HG03439 (cell line): ENCODE data around the gene GPLD1.
"Not testable (repeated sequence)": the region's sequence is repeated elsewhere in the genome, so short reads cannot be mapped to it uniquely, and the experiment has no call there.

ENCODE experiments used
- ATAC-seq: cut with Tn5 transposase; IDR thresholded peaks from one replicate; pipeline ENCODE4 v1.9.1; 2021; ENCODE audit warnings: mild to moderate bottlenecking, moderate library complexity; ENCODE audit not compliant: unreplicated experiment

The GPLD1 gene

GRCh38 chr6:24425091-24425490 is 64.3 kb downstream of the GPLD1 start:
- ATAC-seq = no peak

DNA sequence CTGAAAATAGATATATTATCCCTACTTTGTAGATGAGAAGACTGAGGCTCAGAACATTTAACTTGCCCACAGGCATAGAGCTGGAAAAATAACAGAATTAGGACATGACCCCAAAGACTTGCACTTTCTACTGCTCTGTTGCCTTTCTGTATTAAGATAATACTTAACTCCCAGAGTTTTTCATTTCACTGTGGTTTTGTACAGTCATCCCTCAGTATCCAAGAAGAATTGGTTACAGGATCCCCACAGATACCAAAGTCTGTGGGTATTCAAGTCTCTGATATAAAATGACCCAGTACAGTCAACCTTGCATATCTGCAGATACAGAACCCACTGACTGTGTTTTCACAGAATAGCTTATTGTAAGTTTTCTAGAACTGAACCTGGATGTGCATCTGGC is 69.9 kb downstream of the GPLD1 start:
- no peak for ATAC-seq

DNA sequence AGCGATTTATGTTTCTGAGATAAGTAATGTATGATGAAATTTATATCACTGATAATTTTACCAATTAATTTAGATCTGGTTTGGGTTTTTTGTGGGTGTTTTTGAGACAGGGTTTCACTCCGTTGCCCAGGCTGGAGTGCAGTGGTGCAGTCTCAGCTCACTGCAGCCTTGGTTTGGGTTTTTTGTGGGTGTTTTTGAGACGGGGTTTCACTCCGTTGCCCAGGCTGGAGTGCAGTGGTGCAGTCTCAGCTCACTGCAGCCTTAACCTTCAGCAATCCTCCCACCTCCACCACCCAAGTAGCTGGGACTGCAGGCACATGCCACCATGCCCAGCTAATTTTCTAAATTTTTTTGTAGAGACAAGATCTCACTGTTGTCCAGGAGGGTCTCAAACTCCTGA is 73.6 kb downstream of the GPLD1 start:
- peak; percentile 68 for ATAC-seq

DNA sequence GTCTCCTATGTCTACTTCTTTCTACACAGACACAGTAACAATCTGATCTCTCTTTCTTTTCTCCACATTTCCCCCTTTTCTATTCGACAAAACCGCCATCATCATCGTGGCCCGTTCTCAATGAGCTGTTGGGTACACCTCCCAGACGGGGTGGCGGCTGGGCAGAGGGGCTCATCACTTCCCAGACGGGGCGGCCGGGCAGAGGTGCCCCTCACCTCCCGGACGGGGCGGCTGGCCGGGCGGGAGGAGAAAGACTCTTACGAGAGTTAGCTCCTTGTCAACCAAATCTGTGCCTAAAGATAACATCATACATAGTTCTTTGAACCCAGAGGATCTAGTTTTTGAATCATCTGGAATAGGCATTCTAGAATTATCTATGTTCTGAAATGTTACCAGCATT is 74.8 kb downstream of the GPLD1 start:
- not testable (repeated sequence) for ATAC-seq

GRCh38 chr6:24412294-24412693 is 77.1 kb downstream of the GPLD1 start:
- ATAC-seq = no peak

DNA sequence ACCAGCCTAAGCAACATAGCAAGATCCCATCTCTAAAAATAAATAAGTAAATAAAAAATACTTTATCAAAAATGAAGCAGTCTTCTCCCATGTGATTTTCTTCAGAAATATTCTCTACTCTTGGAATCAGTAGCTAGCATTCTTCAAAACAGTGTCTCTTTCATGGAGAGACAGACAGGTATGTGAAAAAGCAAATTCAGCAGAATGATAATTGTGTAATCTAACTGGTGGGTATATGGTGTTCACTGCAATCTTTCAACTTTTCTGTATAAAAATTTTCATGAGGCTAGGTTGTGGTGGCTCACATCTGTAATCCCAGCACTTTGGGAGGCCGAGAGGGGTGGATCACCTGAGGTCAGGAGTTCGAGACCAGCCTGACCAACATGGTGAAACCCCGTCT is 78.8 kb downstream of the GPLD1 start:
- no peak for ATAC-seq

- ATAC-seq = peak; percentile 79
Measured at GRCh38 chr6:24408719-24409410, 80.5 kb downstream of the GPLD1 start.

- no peak for ATAC-seq
Measured at GRCh38 chr6:24405262-24405661, 84.1 kb downstream of the GPLD1 start.

- ATAC-seq = no peak
Measured at GRCh38 chr6:24403501-24403824, 85.9 kb downstream of the GPLD1 start.

DNA sequence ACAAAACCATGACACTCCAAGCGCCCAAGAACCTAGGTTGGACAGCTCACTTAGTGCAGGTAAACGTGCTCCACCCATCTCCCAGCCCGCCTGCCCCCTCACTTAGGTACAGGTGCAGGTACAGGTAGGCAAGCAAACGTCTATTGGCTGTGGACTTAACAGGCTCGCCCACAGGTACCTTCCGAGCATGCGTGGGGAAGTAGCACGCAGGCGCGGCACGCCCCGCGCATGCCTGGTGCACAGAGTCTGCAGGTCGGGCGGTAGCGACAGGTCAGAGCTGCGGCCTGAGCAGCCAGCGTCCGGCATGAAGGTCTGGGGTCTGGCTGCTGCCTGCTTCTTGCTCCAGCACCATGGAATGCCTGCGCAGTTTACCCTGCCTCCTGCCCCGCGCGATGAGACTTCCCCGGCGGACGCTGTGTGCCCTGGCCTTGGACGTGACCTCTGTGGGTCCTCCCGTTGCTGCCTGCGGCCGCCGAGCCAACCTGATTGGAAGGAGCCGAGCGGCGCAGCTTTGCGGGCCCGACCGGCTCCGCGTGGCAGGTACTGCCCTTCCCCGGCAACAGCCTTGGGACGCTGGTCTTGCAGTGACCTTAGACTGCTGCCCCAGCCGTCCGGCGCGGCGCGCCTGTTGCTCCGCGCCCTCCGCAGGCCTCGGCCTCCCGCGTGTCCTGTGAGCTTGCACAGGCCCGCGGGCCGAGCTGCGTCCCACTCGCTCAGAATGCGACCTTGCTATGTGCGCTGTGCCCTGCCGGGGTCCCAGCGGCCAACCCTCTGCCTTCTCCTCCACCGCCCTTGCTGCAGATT is 86.5 kb downstream of the GPLD1 start, which contains the start of gene MRS2:
Gene MRS2 (plus strand): TSS at position 240 of the 804 bp plus-strand sequence. CDS start 111 bp downstream, at position 351.
- ATAC-seq = peak; percentile 96

DNA sequence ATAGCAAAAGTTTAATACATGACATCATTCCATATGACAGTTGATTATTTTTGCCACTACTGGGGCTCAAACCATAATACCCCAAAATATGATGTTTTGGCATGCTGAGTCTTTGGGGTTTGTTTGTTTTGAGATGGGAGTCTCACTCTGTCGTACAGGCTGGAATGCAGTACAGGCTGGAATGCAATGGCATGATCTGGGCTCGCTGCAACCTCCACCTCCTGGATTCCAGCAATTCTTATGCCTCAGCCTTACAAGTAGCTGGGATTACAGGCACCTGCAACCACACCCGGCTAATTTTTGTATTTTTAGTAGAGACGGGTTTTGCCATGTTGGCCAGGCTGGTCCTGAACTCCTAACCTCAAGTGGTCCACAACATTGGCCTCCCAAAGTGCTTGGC is 87.9 kb downstream of the GPLD1 start:
- no peak for ATAC-seq

GRCh38 chr6:24400045-24401039 is 89.0 kb downstream of the GPLD1 start:
- not testable (repeated sequence) for ATAC-seq

DNA sequence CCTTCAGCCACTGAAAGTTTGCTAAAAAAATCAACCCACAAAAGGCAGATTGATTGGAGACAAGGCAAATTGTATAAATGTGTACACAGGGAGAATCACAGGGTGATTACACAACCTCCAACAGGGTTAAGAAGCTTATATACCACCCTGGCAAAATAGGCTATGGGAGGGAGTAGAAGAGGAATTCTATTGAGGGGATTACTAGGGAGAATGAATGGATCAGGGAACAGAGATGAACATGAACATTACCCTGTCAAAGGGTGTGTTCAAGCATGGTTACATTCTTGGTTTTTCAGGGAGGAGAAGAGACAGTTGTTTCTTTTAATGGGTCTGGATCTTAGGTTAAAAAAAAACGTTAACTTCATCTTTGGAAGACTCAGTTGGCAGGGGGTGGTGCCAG is 91.7 kb downstream of the GPLD1 start:
- ATAC-seq = no peak

- no peak for ATAC-seq
Measured at GRCh38 chr6:24396824-24397223, 92.6 kb downstream of the GPLD1 start.

DNA sequence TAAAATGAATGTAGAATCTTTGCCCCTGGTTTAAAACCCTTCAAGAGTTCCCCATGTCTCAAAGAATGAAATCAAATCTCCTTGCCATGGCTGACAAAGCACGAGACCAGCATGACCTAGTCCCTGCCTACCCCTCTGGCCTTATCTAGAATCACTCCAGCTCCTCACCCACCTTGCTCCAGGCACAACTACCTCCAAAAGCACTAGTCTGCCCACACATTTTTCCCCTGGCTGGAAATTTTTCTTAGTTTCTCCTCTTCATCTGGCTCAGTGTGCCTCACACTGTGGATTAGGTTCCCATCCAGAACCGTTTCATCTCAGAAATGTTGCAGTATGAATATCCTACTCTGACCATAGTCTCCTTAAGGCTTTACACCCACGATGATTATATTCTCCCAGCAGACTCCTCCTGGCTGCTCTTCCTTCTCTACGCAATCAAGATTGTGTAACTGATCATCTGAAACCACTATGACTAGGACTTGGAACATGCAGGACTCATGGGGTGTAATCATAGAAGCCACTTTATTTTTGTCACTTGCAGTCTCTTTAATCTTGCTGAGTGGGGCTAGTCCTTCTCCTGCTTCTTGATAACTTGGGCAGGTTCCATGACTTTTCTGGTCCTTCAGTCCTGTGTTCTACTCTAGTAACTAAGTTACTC is 94.5 kb downstream of the GPLD1 start:
- ATAC-seq = no peak

- no peak for ATAC-seq
Measured at GRCh38 chr6:24394061-24394779, 95.2 kb downstream of the GPLD1 start.

GRCh38 chr6:24391756-24392405 is 97.5 kb downstream of the GPLD1 start:
- peak; percentile 67 for ATAC-seq

GRCh38 chr6:24391208-24391607 is 98.2 kb downstream of the GPLD1 start:
- no peak for ATAC-seq

GRCh38 chr6:24387818-24388217 is 101.6 kb downstream of the GPLD1 start:
- ATAC-seq = no peak
